GM23248 (cell line): ENCODE measurements around the gene C20orf144. TPM values are rescaled to one million over a fixed set of nuclear protein-coding genes. Genes with fewer than 3 reads are reported as not detected.
A peak's percentile ranks its signal among the peaks of the same experiment; 100 is the strongest.
"Not testable (repeated sequence)": the region's sequence is repeated elsewhere in the genome, so short reads cannot be mapped to it uniquely, and the experiment has no call there.

Experiments
- DNase-seq: peaks from one replicate; pipeline ENCODE4 v3.0.0-alpha.2; 2015
- H2AFZ ChIP-seq: fragments of 200-600 bp; sonication (generic); 2 replicates; pipeline ENCODE4 v1.6.1; 2016; ENCODE audit warnings: antibody characterized with exemption
- H3F3A ChIP-seq: fragments of 200-600 bp; sonication (generic); 2 replicates; pipeline ENCODE4 v1.6.1; 2016; ENCODE audit warnings: mild to moderate bottlenecking, antibody characterized with exemption, mixed run types; ENCODE audit not compliant: insufficient read depth
- H3K27ac ChIP-seq: fragments of 200-600 bp; sonication (generic); 2 replicates; pipeline ENCODE4 v1.5.1; 2016; ENCODE audit warnings: mild to moderate bottlenecking
- H3K27me3 ChIP-seq: fragments of 200-600 bp; sonication (generic); replicated peaks from 2 replicates; pipeline ENCODE4 v1.6.1; 2016; ENCODE audit warnings: mild to moderate bottlenecking; ENCODE audit not compliant: insufficient read depth
- H3K36me3 ChIP-seq: fragments of 200-600 bp; sonication (generic); 2 replicates; pipeline ENCODE4 v1.6.1; 2016; ENCODE audit warnings: low read depth, mild to moderate bottlenecking
- H3K4me1 ChIP-seq: fragments of 200-600 bp; sonication (generic); 2 replicates; pipeline ENCODE4 v1.6.1; 2016; ENCODE audit warnings: mild to moderate bottlenecking; ENCODE audit not compliant: insufficient read depth
- H3K4me2 ChIP-seq: fragments of 200-600 bp; sonication (generic); one replicate; pipeline ENCODE4 v1.6.1; 2016; ENCODE audit warnings: mild to moderate bottlenecking; ENCODE audit not compliant: unreplicated experiment
- H3K4me3 ChIP-seq: fragments of 200-600 bp; sonication (generic); 2 replicates; pipeline ENCODE4 v1.5.1; 2016; ENCODE audit warnings: mild to moderate bottlenecking
- H3K79me2 ChIP-seq: fragments of 200-600 bp; sonication (generic); 2 replicates; pipeline ENCODE4 v1.6.1; 2016; ENCODE audit warnings: mild to moderate bottlenecking; ENCODE audit not compliant: insufficient read depth
- H3K9ac ChIP-seq: fragments of 200-600 bp; sonication (generic); 2 replicates; pipeline ENCODE4 v1.6.1; 2016; ENCODE audit warnings: mild to moderate bottlenecking
- H3K9me2 ChIP-seq: fragments of 200-600 bp; sonication (generic); 2 replicates; pipeline ENCODE4 v1.6.1; 2016; ENCODE audit warnings: mixed run types, mild to moderate bottlenecking, moderate library complexity; ENCODE audit not compliant: insufficient read depth
- H3K9me3 ChIP-seq: fragments of 200-600 bp; sonication (generic); one replicate; pipeline ENCODE4 v1.6.1; 2017; ENCODE audit warnings: low read depth
- H4K20me1 ChIP-seq: fragments of 200-600 bp; sonication (generic); 2 replicates; pipeline ENCODE4 v1.6.0; 2016; ENCODE audit not compliant: insufficient read depth
- EZH2 ChIP-seq: fragments of 200-600 bp; sonication (generic); IDR thresholded peaks from 2 replicates; pipeline ENCODE4 v1.6.1; 2018; ENCODE audit warnings: antibody characterized with exemption, mild to moderate bottlenecking; ENCODE audit not compliant: insufficient read depth, poor library complexity, severe bottlenecking
- EZH2phosphoT487 ChIP-seq: fragments of 200-600 bp; sonication (generic); IDR thresholded peaks from 2 replicates; pipeline ENCODE4 v1.6.1; 2018; ENCODE audit warnings: antibody characterized with exemption, moderate library complexity, mild to moderate bottlenecking, low read depth; ENCODE audit not compliant: insufficient read depth
- WGBS, 2 experiments: methylation state at CpG; one replicate each; pipeline ENCODE4 v1.1.6; 2015 to 2017; ENCODE audit warnings: low lambda C conversion rate in 2 of 2, low coverage in 1 of 2; ENCODE audit errors: missing lambda C conversion rate in 2 of 2; 5-methylcytosine and 5-hydroxymethylcytosine counted together
- in situ Hi-C: fragments of 300-500 bp; cut with MboI; formaldehyde crosslinking; loops from 2 replicates; pipeline ENCODE4 v1.15.0; 2020
- polyA plus RNA-seq: library from polyadenylated mRNA; unstranded; fragments of >200 nt; fragmentation: Nextera tagmentation; extraction: Ambion mirVana; gene quantifications from 2 replicates; pipeline ENCODE4 v1.2.1, GENCODE V29; 2016
- total RNA-seq: library from RNA; depleted of rRNA; stranded (reverse); fragments of >200 nt; shearing (Covaris generic); gene quantifications from 2 replicates; pipeline ENCODE4 v1.2.3, GENCODE V29; 2014

C20orf144 gene
- total and polyA plus RNA-seq, 2 experiments from 2014 or later: 0.25 TPM; not detected in 1

- WGBS, 2 experiments: 50 to 59% methylated on average over 12 to 17 of the region's 17 CpGs
Measured at GRCh38 chr20:33693741-33694638, 31.9 kb downstream of the C20orf144 start.

GRCh38 chr20:33694639-33695012, 32.5 kb downstream of the C20orf144 start:
- Histone ChIP-seq H3K9me2 (no peaks in the 10 kb centered on the region), H3K27me3 (no peaks in the 10 kb centered on the region), H3K27ac (no peak overlapping the region), H3K9me3 (no peaks in the 10 kb centered on the region), H3K36me3 (no peaks in the 10 kb centered on the region), H3K9ac (no peak overlapping the region), H3K4me3 (no peak overlapping the region), H3K4me1 (peaks cover 10% of the 10 kb centered on the region), H2AFZ (no peak overlapping the region), H4K20me1 (no peaks in the 10 kb centered on the region), H3K4me2 (no peak overlapping the region), H3K79me2 (no peaks in the 10 kb centered on the region), H3F3A (peaks cover 10% of the 10 kb centered on the region)
- TF ChIP-seq EZH2phosphoT487: no peak
- no peak for TF ChIP-seq EZH2
- WGBS, 2 experiments: 46 to 48% methylated on average over 6 of the region's 6 CpGs
- no peak for DNase-seq
- in situ Hi-C loops: no loop called here

More at GRCh38 chr20:33693741-33694638, 31.9 kb downstream of the C20orf144 start:
- no peak for DNase-seq
- H3K9me2 ChIP-seq: no peaks in the 10 kb centered on the region
- H3K9me3 ChIP-seq: no peaks in the 10 kb centered on the region
- H3K4me1 ChIP-seq: peaks cover 10% of the 10 kb centered on the region
- no peak overlapping the region for H2AFZ ChIP-seq
- H3K27me3 ChIP-seq: no peaks in the 10 kb centered on the region
- H3K79me2 ChIP-seq: no peaks in the 10 kb centered on the region
- H4K20me1 ChIP-seq: no peaks in the 10 kb centered on the region
- H3K4me2 ChIP-seq: no peak overlapping the region
- no peaks in the 10 kb centered on the region for H3K36me3 ChIP-seq
- no peak for TF ChIP-seq EZH2phosphoT487
- no peak for TF ChIP-seq EZH2
- H3K27ac ChIP-seq: no peak overlapping the region
- no peak overlapping the region for H3K9ac ChIP-seq
- in situ Hi-C loops: no loop called here
- no peak overlapping the region for H3K4me3 ChIP-seq
- peaks cover 10% of the 10 kb centered on the region for H3F3A ChIP-seq

GRCh38 chr20:33696448-33696847, 34.3 kb downstream of the C20orf144 start:
- Histone ChIP-seq H3F3A (peaks cover 10% of the 10 kb centered on the region), H3K36me3 (no peaks in the 10 kb centered on the region), H3K4me1 (peaks cover 10% of the 10 kb centered on the region), H4K20me1 (no peaks in the 10 kb centered on the region), H3K9me3 (no peaks in the 10 kb centered on the region), H3K9ac (no peak overlapping the region), H3K79me2 (no peaks in the 10 kb centered on the region), H3K4me2 (no peak overlapping the region), H3K27ac (no peak overlapping the region), H2AFZ (no peak overlapping the region), H3K27me3 (no peaks in the 10 kb centered on the region), H3K4me3 (no peak overlapping the region), H3K9me2 (no peaks in the 10 kb centered on the region)
- in situ Hi-C loops: no loop called here
- WGBS, 2 experiments: 41 to 44% methylated on average over 4 of the region's 4 CpGs
- TF ChIP-seq EZH2phosphoT487 (no peak), EZH2 (no peak)
- no peak for DNase-seq

- Histone ChIP-seq H3K4me1 (peaks cover 10% of the 10 kb centered on the region), H3K27ac (peak overlapping the region; percentile 7; the same call in 1 of the 2 replicates), H2AFZ (peak overlapping the region; percentile 17; the same call in 1 of the 2 replicates), H3K9ac (peak overlapping the region; percentile 32; the same call in 1 of the 2 replicates), H3K4me2 (no peak overlapping the region), H3K79me2 (no peaks in the 10 kb centered on the region), H3K9me2 (no peaks in the 10 kb centered on the region), H3K36me3 (no peaks in the 10 kb centered on the region), H3K27me3 (no peaks in the 10 kb centered on the region), H4K20me1 (no peaks in the 10 kb centered on the region), H3K4me3 (no peak overlapping the region), H3F3A (peaks cover 10% of the 10 kb centered on the region), H3K9me3 (no peaks in the 10 kb centered on the region)
- 5 to 7% methylated on average over 8 of the region's 8 CpGs for WGBS, 2 experiments
- no peak for TF ChIP-seq EZH2
- TF ChIP-seq EZH2phosphoT487: no peak
- DNase-seq: peak; percentile 92
- in situ Hi-C loops: no loop called here
Measured at GRCh38 chr20:33697129-33697528, 35.0 kb downstream of the C20orf144 start.

- H3K36me3 ChIP-seq, H3K27me3 ChIP-seq, H3K4me3 ChIP-seq, H3K9ac ChIP-seq, H3K9me3 ChIP-seq, H3K27ac ChIP-seq, H3K9me2 ChIP-seq, H3K4me1 ChIP-seq, H3F3A ChIP-seq, H2AFZ ChIP-seq, H3K4me2 ChIP-seq, DNase-seq, H4K20me1 ChIP-seq, H3K79me2 ChIP-seq, in situ Hi-C loops: not testable (repeated sequence)
- 88% methylated on average over 26 of the region's 27 CpGs; no CpG with 5 or more reads in 1 of the 2 experiments for WGBS, 2 experiments
Measured at GRCh38 chr20:33698966-33699365, 36.8 kb downstream of the C20orf144 start.

- H4K20me1 ChIP-seq, H3K27ac ChIP-seq, DNase-seq, H3K4me2 ChIP-seq, H3K9me2 ChIP-seq, H3F3A ChIP-seq, H3K9me3 ChIP-seq, H2AFZ ChIP-seq, H3K4me1 ChIP-seq, H3K9ac ChIP-seq, H3K27me3 ChIP-seq, in situ Hi-C loops, H3K79me2 ChIP-seq, H3K36me3 ChIP-seq, H3K4me3 ChIP-seq: not testable (repeated sequence)
- WGBS, 2 experiments: 91 to 95% methylated on average over 18 to 44 of the region's 45 CpGs
Measured at GRCh38 chr20:33700696-33701441, 38.7 kb downstream of the C20orf144 start.
